ENCODE data around the gene SORCS2. TPM values are rescaled to one million over a fixed set of nuclear protein-coding genes. Genes with fewer than 3 reads are reported as not detected.

SORCS2 gene
- total and polyA plus RNA-seq, 2 of the 8 experiments (the other 6 are each of a cell fraction or from before 2014, with no cell fraction given): 0.36 to 1.8 TPM

- H3K4me2 ChIP-seq (ENCODE audit: insufficient read depth in 1 of 2, low read depth in 2 of 2, low read length in 2 of 2): no peak overlapping the region
- no peak overlapping the region for H4K91ac ChIP-seq (replicated peaks; ENCODE audit: insufficient read length, low read length)
- TF ChIP-seq CEBPB (IDR thresholded peaks at IDR 0.05; ENCODE audit: low read depth, low read length): no peak
Measured at GRCh38 chr4:7210824-7211223, 18.5 kb downstream of the SORCS2 start.

More at GRCh38 chr4:7210824-7211223, 18.5 kb downstream of the SORCS2 start:
- no peaks in the 10 kb centered on the region for H3K79me2 ChIP-seq (ENCODE audit: control insufficient read depth in 1 of 2, insufficient read depth in 2 of 2, low read length in 2 of 2)
- no peak overlapping the region for H3K4me3 ChIP-seq (ENCODE audit: extremely low read depth in 1 of 4, insufficient read depth in 2 of 4, low read depth in 3 of 4, low read length in 4 of 4)
- peaks cover 0 to 5% (median under 1%) of the 10 kb centered on the region in 4 experiments; a peak in 3 of 7 replicates for H3K4me1 ChIP-seq (replicated peaks in 1 of 4; ENCODE audit: control insufficient read depth in 3 of 4, insufficient read depth in 4 of 4, low read length in 3 of 4)
- H2AFZ ChIP-seq (ENCODE audit: low read length): no peak overlapping the region
- POLR2A ChIA-PET (ENCODE audit: partially characterized antibody): no interaction called here
- no peak overlapping the region for H3K27ac ChIP-seq (ENCODE audit: low read depth, low read length)
- H3K36me3 ChIP-seq (ENCODE audit: control insufficient read depth in 2 of 4, insufficient read depth in 4 of 4, low read length in 3 of 4): no peaks in the 10 kb centered on the region
- H3K23me2 ChIP-seq (ENCODE audit: low read depth, low read length): no peaks in the 10 kb centered on the region
- peaks cover 0 to 3% of the 10 kb centered on the region in 2 experiments; a peak in 1 of 4 replicates for H3K9me3 ChIP-seq (ENCODE audit: insufficient read depth in 2 of 2, low read depth in 1 of 2, low read length in 1 of 2)
- no peak overlapping the region for H3K14ac ChIP-seq (ENCODE audit: insufficient read length)
- H4K20me1 ChIP-seq (replicated peaks in 1 of 2; ENCODE audit: control insufficient read depth in 1 of 2, insufficient read depth in 2 of 2, low read length in 2 of 2): peaks cover 0 to 3% of the 10 kb centered on the region in 2 experiments
- no peak overlapping the region for H2BK120ac ChIP-seq (replicated peaks; ENCODE audit: low read depth, low read length)
- H4K8ac ChIP-seq (ENCODE audit: extremely low read depth, insufficient read depth, low read length): no peak overlapping the region
- DNase-seq (ENCODE audit: low read depth in 1 of 2, low spot score in 2 of 2) (no peak), FAIRE-seq (no peak)
- no peaks in the 10 kb centered on the region for H3K79me1 ChIP-seq (ENCODE audit: low read depth, low read length)
- H2BK15ac ChIP-seq (ENCODE audit: low read length): no peak overlapping the region
- H2BK20ac ChIP-seq (ENCODE audit: low read length): no peak overlapping the region
- 92% methylated on average over 2 of the region's 4 CpGs; no CpG with 5 or more reads in 1 of the 2 experiments for WGBS, 2 experiments (ENCODE audit: extremely low coverage in 1 of 2, insufficient coverage in 1 of 2, insufficient read length in 1 of 2, insufficient replicate concordance in 2 of 2, low coverage in 1 of 2, low lambda C conversion rate in 2 of 2, missing lambda C conversion rate in 1 of 2)
- no peak overlapping the region for H4K5ac ChIP-seq (ENCODE audit: insufficient read length, low read depth, low read length)
- no peak overlapping the region for H2AK5ac ChIP-seq (ENCODE audit: low read depth, low read length)
- no peak overlapping the region for H3K9ac ChIP-seq (replicated peaks in 1 of 4; ENCODE audit: extremely low read depth in 1 of 4, low read depth in 3 of 4, low read length in 3 of 4)
- H3K23ac ChIP-seq (ENCODE audit: insufficient read length): no peak overlapping the region
- no peak overlapping the region for H3K4ac ChIP-seq (replicated peaks; ENCODE audit: insufficient read length, low read depth, low read length)
- H3K27me3 ChIP-seq (replicated peaks in 1 of 4; ENCODE audit: control insufficient read depth in 3 of 4, extremely low read depth in 1 of 4, insufficient read depth in 3 of 4, low read length in 3 of 4): no peaks in the 10 kb centered on the region
- H2BK5ac ChIP-seq (ENCODE audit: low read depth, low read length): no peak overlapping the region
- H3K56ac ChIP-seq (replicated peaks; ENCODE audit: insufficient read length, low read depth, low read length): no peak overlapping the region
- no peak overlapping the region for H2BK12ac ChIP-seq (ENCODE audit: low read depth, low read length)
- no peak overlapping the region for H3K18ac ChIP-seq (ENCODE audit: extremely low read depth, low read length)
- CTCF ChIA-PET (ENCODE audit: partially characterized antibody): no interaction called here
